H9 (cell line): ENCODE data around the gene DCHS2. TPM values are rescaled to one million over a fixed set of nuclear protein-coding genes. Genes with fewer than 3 reads are reported as not detected.

Source experiments
- DNase-seq: peaks from one replicate; pipeline ENCODE4 v3.0.0-alpha.2; 2017
- H2AFZ ChIP-seq: one replicate; pipeline ENCODE4 v1.6.1; 2013; ENCODE audit warnings: mild to moderate bottlenecking, low read length, control low read depth, moderate library complexity
- H2AK5ac ChIP-seq: 2 replicates; pipeline ENCODE4 v1.6.1; 2013; ENCODE audit warnings: low read length, control low read depth, mixed read lengths; ENCODE audit not compliant: insufficient read length
- H2BK120ac ChIP-seq: one replicate; pipeline ENCODE4 v1.6.1; 2013; ENCODE audit warnings: low read depth, mild to moderate bottlenecking, low read length, control low read depth, inconsistent platforms; ENCODE audit not compliant: poor library complexity, severe bottlenecking
- H2BK12ac ChIP-seq: 2 replicates; pipeline ENCODE4 v1.6.1; 2013; ENCODE audit warnings: low read length, control low read depth, mixed read lengths, low read depth; ENCODE audit not compliant: insufficient read length
- H2BK15ac ChIP-seq: 2 replicates; pipeline ENCODE4 v1.6.1; 2013; ENCODE audit warnings: low read depth, low read length, control low read depth
- H2BK20ac ChIP-seq: one replicate; pipeline ENCODE4 v1.6.1; 2013; ENCODE audit warnings: low read depth, mild to moderate bottlenecking, low read length, control low read depth, inconsistent platforms; ENCODE audit not compliant: poor library complexity, severe bottlenecking
- H2BK5ac ChIP-seq: 2 replicates; pipeline ENCODE4 v1.6.1; 2013; ENCODE audit warnings: low read length, control low read depth, mixed read lengths; ENCODE audit not compliant: insufficient read length
- H3K14ac ChIP-seq: 2 replicates; pipeline ENCODE4 v1.6.1; 2013; ENCODE audit warnings: low read length, control low read depth; ENCODE audit not compliant: insufficient read depth
- H3K18ac ChIP-seq: 2 replicates; pipeline ENCODE4 v1.6.1; 2013; ENCODE audit warnings: low read depth, mild to moderate bottlenecking, mixed read lengths, low read length, control low read depth; ENCODE audit not compliant: insufficient read length
- H3K23ac ChIP-seq: 2 replicates; pipeline ENCODE4 v1.6.1; 2013; ENCODE audit warnings: low read length, control low read depth, mixed read lengths, low read depth; ENCODE audit not compliant: insufficient read length
- H3K23me2 ChIP-seq: 2 replicates; pipeline ENCODE4 v1.6.1; 2013; ENCODE audit warnings: low read depth, mild to moderate bottlenecking, mixed read lengths, low read length, control low read depth; ENCODE audit not compliant: insufficient read length, poor library complexity, severe bottlenecking
- H3K27ac ChIP-seq: 2 replicates; pipeline ENCODE4 v1.5.1; 2013; ENCODE audit warnings: low read length, control low read depth, mixed read lengths, low read depth; ENCODE audit not compliant: insufficient read length
- H3K27me3 ChIP-seq: 2 replicates; pipeline ENCODE4 v1.6.1; 2013; ENCODE audit warnings: low read length, control low read depth, inconsistent platforms; ENCODE audit not compliant: insufficient read depth
- H3K4ac ChIP-seq: 2 replicates; pipeline ENCODE4 v1.6.1; 2013; ENCODE audit warnings: low read depth, mild to moderate bottlenecking, control low read depth, inconsistent platforms, low read length, moderate library complexity
- H3K4me1 ChIP-seq: 2 replicates; pipeline ENCODE4 v1.6.1; 2013; ENCODE audit warnings: low read length, control low read depth, inconsistent platforms; ENCODE audit not compliant: insufficient read depth
- H3K4me2 ChIP-seq: 2 replicates; pipeline ENCODE4 v1.6.1; 2013; ENCODE audit warnings: low read length, control low read depth, mixed read lengths; ENCODE audit not compliant: insufficient read length, insufficient read depth
- H3K56ac ChIP-seq: 2 replicates; pipeline ENCODE4 v1.6.1; 2013; ENCODE audit warnings: low read depth, mild to moderate bottlenecking, mixed read lengths, low read length, control low read depth; ENCODE audit not compliant: insufficient read length
- H3K79me1 ChIP-seq: 2 replicates; pipeline ENCODE4 v1.6.1; 2013; ENCODE audit warnings: low read depth, mild to moderate bottlenecking, moderate library complexity, low read length, control low read depth, inconsistent platforms; ENCODE audit not compliant: insufficient read depth, poor library complexity, severe bottlenecking
- H3K79me2 ChIP-seq: 2 replicates; pipeline ENCODE4 v1.6.1; 2013; ENCODE audit warnings: low read length, control low read depth, inconsistent platforms; ENCODE audit not compliant: insufficient read depth
- H3K9ac ChIP-seq: 2 replicates; pipeline ENCODE4 v1.6.1; 2013; ENCODE audit warnings: low read length, control low read depth, mixed read lengths; ENCODE audit not compliant: insufficient read length; ENCODE audit errors: extremely low read depth
- H3K9me3 ChIP-seq: one replicate; pipeline ENCODE4 v1.6.1; 2013; ENCODE audit warnings: low read depth, low read length, inconsistent platforms; ENCODE audit not compliant: control insufficient read depth
- H3T11ph ChIP-seq: one replicate; pipeline ENCODE4 v1.6.1; 2013; ENCODE audit warnings: mild to moderate bottlenecking, low read length, control low read depth, inconsistent platforms
- H4K20me1 ChIP-seq: one replicate; pipeline ENCODE4 v1.6.1; 2013; ENCODE audit not compliant: control insufficient read depth, insufficient read length, insufficient read depth
- H4K5ac ChIP-seq: 2 replicates; pipeline ENCODE4 v1.6.1; 2013; ENCODE audit warnings: low read depth, mild to moderate bottlenecking, mixed read lengths, low read length, control low read depth; ENCODE audit not compliant: insufficient read length
- H4K8ac ChIP-seq: replicated peaks from 2 replicates; pipeline ENCODE4 v1.6.1; 2013; ENCODE audit warnings: low read length, control low read depth, mixed read lengths, low read depth; ENCODE audit not compliant: insufficient read length
- H4K91ac ChIP-seq: 2 replicates; pipeline ENCODE4 v1.6.1; 2013; ENCODE audit warnings: low read depth, mild to moderate bottlenecking, moderate library complexity, mixed read lengths, low read length, control low read depth; ENCODE audit not compliant: insufficient read length
- H3K27ac Mint-ChIP-seq, 3 experiments: 2 replicates in 2 of 3; 3 replicates in 1 of 3; pipeline ENCODE4 v1.8.0; 2020 to 2021; ENCODE audit warnings: mixed read lengths in 3 of 3, mild to moderate bottlenecking in 1 of 3, moderate library complexity in 1 of 3
- H3K27me3 Mint-ChIP-seq: 2 replicates; pipeline ENCODE4 v1.8.0; 2021; ENCODE audit warnings: low read depth, mild to moderate bottlenecking, moderate library complexity, mixed read lengths
- H3K36me3 Mint-ChIP-seq, 3 experiments: 2 replicates in 2 of 3; 3 replicates in 1 of 3; pipeline ENCODE4 v1.8.0; 2020 to 2021; ENCODE audit warnings: low read depth in 3 of 3, mixed read lengths in 3 of 3; ENCODE audit not compliant: insufficient read depth in 1 of 3
- H3K4me1 Mint-ChIP-seq, 2 experiments: 2 replicates each; pipeline ENCODE4 v1.8.0; 2020; ENCODE audit warnings: mixed read lengths in 2 of 2
- H3K4me3 Mint-ChIP-seq, 2 experiments: 2 replicates in 1 of 2; 3 replicates in 1 of 2; pipeline ENCODE4 v1.8.0; 2020 to 2021; ENCODE audit warnings: mild to moderate bottlenecking in 2 of 2, mixed read lengths in 2 of 2, moderate library complexity in 1 of 2
- H3K9me3 Mint-ChIP-seq, 2 experiments: 2 replicates in 1 of 2; 3 replicates in 1 of 2; pipeline ENCODE4 v1.8.0; 2020; ENCODE audit warnings: mild to moderate bottlenecking in 2 of 2, mixed read lengths in 2 of 2, moderate library complexity in 1 of 2
- WGBS: extraction: QIAGEN DNeasy Blood & Tissue Kit; methylation state at CpG from one replicate; pipeline ENCODE4 v1.1.7; 2013; ENCODE audit warnings: missing lambda C conversion rate, low lambda C conversion rate, mixed read lengths; ENCODE audit not compliant: insufficient read length; ENCODE audit errors: extremely low coverage; 5-methylcytosine and 5-hydroxymethylcytosine counted together
- total RNA-seq: library from RNA; stranded (reverse); gene quantifications from 2 replicates; pipeline ENCODE4 v1.2.1, GENCODE V29; 2021
- TF ChIP-seq, protein P1 (sequence below): fragments of 200-600 bp; sonication (generic); conservative IDR thresholded peaks from 3 replicates; pipeline ENCODE4 v1.8.0; 2021; ENCODE audit warnings: antibody characterized with exemption, mild to moderate bottlenecking

The DCHS2 gene
- total RNA-seq, 1 experiment from 2014 or later, result 0.57 TPM

DNA sequence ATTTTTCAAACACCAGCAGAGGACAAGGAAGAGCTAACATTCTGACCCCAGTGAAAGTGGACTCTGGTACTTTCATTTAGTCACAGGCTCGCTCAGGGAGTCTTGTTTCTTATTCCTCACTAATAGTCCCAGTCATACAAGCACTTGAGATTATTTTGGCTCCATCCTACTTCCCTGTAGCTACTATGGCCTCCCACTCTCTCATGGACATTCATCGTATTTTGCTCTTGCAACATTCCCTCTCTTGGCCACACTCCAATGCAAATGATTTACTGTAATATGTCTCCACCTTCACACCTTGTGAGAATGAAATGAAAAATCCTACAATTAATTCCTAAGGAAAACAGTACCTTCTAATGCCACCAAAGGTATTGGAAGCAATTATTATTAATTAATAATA is 37.3 kb upstream of the DCHS2 start:
- Histone ChIP-seq H4K8ac (no peak overlapping the region), H3K4me1 (no peaks in the 10 kb centered on the region), H3T11ph (no peak overlapping the region), H3K14ac (no peak overlapping the region), H2BK15ac (no peak overlapping the region), H3K23ac (no peak overlapping the region), H3K23me2 (no peaks in the 10 kb centered on the region), H2AFZ (no peak overlapping the region), H2BK20ac (no peak overlapping the region), H2BK120ac (no peak overlapping the region), H3K18ac (no peak overlapping the region), H3K9me3 (no peaks in the 10 kb centered on the region), H2BK5ac (no peak overlapping the region), H3K79me1 (no peaks in the 10 kb centered on the region), H3K56ac (no peak overlapping the region), H3K79me2 (no peaks in the 10 kb centered on the region), H2AK5ac (no peak overlapping the region), H3K27ac (no peak overlapping the region), H4K5ac (no peak overlapping the region), H4K20me1 (no peaks in the 10 kb centered on the region), H4K91ac (no peak overlapping the region), H3K27me3 (no peaks in the 10 kb centered on the region), H3K4ac (no peak overlapping the region), H2BK12ac (no peak overlapping the region), H3K9ac (no peak overlapping the region), H3K4me2 (no peak overlapping the region)
- TF ChIP-seq, protein P1, sequence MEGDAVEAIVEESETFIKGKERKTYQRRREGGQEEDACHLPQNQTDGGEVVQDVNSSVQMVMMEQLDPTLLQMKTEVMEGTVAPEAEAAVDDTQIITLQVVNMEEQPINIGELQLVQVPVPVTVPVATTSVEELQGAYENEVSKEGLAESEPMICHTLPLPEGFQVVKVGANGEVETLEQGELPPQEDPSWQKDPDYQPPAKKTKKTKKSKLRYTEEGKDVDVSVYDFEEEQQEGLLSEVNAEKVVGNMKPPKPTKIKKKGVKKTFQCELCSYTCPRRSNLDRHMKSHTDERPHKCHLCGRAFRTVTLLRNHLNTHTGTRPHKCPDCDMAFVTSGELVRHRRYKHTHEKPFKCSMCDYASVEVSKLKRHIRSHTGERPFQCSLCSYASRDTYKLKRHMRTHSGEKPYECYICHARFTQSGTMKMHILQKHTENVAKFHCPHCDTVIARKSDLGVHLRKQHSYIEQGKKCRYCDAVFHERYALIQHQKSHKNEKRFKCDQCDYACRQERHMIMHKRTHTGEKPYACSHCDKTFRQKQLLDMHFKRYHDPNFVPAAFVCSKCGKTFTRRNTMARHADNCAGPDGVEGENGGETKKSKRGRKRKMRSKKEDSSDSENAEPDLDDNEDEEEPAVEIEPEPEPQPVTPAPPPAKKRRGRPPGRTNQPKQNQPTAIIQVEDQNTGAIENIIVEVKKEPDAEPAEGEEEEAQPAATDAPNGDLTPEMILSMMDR, result no peak
- WGBS, result no CpG with 5 or more reads among the region's 2 CpGs
- H3K9me3 Mint-ChIP-seq, result no peaks in the 10 kb centered on the region
- no peaks in the 10 kb centered on the region for H3K36me3 Mint-ChIP-seq
- H3K27ac Mint-ChIP-seq, result no peak overlapping the region
- H3K4me3 Mint-ChIP-seq, result no peak overlapping the region
- peaks cover 1% of the 10 kb centered on the region for H3K27me3 Mint-ChIP-seq
- 0 out of 4 replicates have a peak, but pooled peaks cover 4 to 6% of the 10 kb centered on the region in 2 experiments for H3K4me1 Mint-ChIP-seq
- DNase-seq, result no peak
